ENCODE results near the gene SYCE3.
A peak's percentile ranks its signal among the peaks of the same experiment; 100 is the strongest.

SYCE3 gene

GRCh38 chr22:50605002-50605612, 42.4 kb upstream of the SYCE3 start:
- no peak overlapping the region for H3K4me3 ChIP-seq (ENCODE audit: low read length)
- H2AFZ ChIP-seq (ENCODE audit: low read depth, low read length): no peak overlapping the region
- no peaks in the 10 kb centered on the region for H3K9me3 ChIP-seq (ENCODE audit: low read length)
- no peaks in the 10 kb centered on the region for H3K27me3 ChIP-seq (ENCODE audit: insufficient read depth, low read length)
- peaks cover 43% of the 10 kb centered on the region for H3K36me3 ChIP-seq (ENCODE audit: insufficient read depth, low read length)
- peaks cover 9% of the 10 kb centered on the region for H3K4me1 ChIP-seq (ENCODE audit: insufficient read depth, low read length)

GRCh38 chr22:50604256-50605001, 41.7 kb upstream of the SYCE3 start:
- no peak overlapping the region for H2AFZ ChIP-seq (ENCODE audit: low read depth, low read length)
- peaks cover 15% of the 10 kb centered on the region for H3K4me1 ChIP-seq (ENCODE audit: insufficient read depth, low read length)
- no peak overlapping the region for H3K4me3 ChIP-seq (ENCODE audit: low read length)
- no peaks in the 10 kb centered on the region for H3K27me3 ChIP-seq (ENCODE audit: insufficient read depth, low read length)
- peaks cover 43% of the 10 kb centered on the region for H3K36me3 ChIP-seq (ENCODE audit: insufficient read depth, low read length)
- no peaks in the 10 kb centered on the region for H3K9me3 ChIP-seq (ENCODE audit: low read length)

GRCh38 chr22:50603511-50604255, 41.0 kb upstream of the SYCE3 start:
- Histone ChIP-seq H3K36me3 (ENCODE audit: insufficient read depth, low read length) (peaks cover 40% of the 10 kb centered on the region), H3K9me3 (ENCODE audit: low read length) (no peaks in the 10 kb centered on the region), H2AFZ (ENCODE audit: low read depth, low read length) (no peak overlapping the region), H3K4me3 (ENCODE audit: low read length) (no peak overlapping the region), H3K4me1 (ENCODE audit: insufficient read depth, low read length) (peaks cover 15% of the 10 kb centered on the region), H3K27me3 (ENCODE audit: insufficient read depth, low read length) (no peaks in the 10 kb centered on the region)

DNA sequence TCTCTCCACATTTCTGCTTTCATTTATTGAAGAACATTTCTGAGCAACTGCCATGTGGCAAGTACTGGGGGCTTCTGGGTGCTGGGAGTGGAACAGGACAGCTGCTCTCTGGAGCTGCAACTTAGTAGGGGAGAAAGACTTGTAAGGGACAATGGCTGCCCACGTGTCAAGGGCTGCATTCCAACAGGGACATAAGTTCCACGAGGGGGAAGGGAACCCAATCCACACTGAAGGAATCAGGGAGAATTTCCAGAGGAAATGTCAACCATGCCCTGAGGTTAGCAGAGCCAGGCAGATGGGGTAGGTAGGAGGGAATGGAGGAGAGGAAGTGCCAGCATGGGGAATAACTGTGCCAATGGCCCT, 39.6 kb upstream of the SYCE3 start:
- Histone ChIP-seq H3K36me3 (ENCODE audit: insufficient read depth, low read length) (peaks cover 38% of the 10 kb centered on the region), H3K27me3 (ENCODE audit: insufficient read depth, low read length) (no peaks in the 10 kb centered on the region), H2AFZ (ENCODE audit: low read depth, low read length) (no peak overlapping the region), H3K9me3 (ENCODE audit: low read length) (no peaks in the 10 kb centered on the region), H3K4me3 (ENCODE audit: low read length) (no peak overlapping the region), H3K4me1 (ENCODE audit: insufficient read depth, low read length) (peaks cover 15% of the 10 kb centered on the region)

GRCh38 chr22:50601669-50602337, 39.1 kb upstream of the SYCE3 start:
- H3K4me1 ChIP-seq (ENCODE audit: insufficient read depth, low read length): peaks cover 15% of the 10 kb centered on the region
- H3K27me3 ChIP-seq (ENCODE audit: insufficient read depth, low read length): no peaks in the 10 kb centered on the region
- H3K36me3 ChIP-seq (ENCODE audit: insufficient read depth, low read length): peaks cover 33% of the 10 kb centered on the region
- no peaks in the 10 kb centered on the region for H3K9me3 ChIP-seq (ENCODE audit: low read length)
- H2AFZ ChIP-seq (ENCODE audit: low read depth, low read length): no peak overlapping the region
- peak overlapping the region; percentile 65 for H3K4me3 ChIP-seq (ENCODE audit: low read length)

- Histone ChIP-seq H3K9me3 (ENCODE audit: low read length) (no peaks in the 10 kb centered on the region), H2AFZ (ENCODE audit: low read depth, low read length) (no peak overlapping the region), H3K27me3 (ENCODE audit: insufficient read depth, low read length) (no peaks in the 10 kb centered on the region), H3K36me3 (ENCODE audit: insufficient read depth, low read length) (peaks cover 29% of the 10 kb centered on the region), H3K4me1 (ENCODE audit: insufficient read depth, low read length) (peaks cover 15% of the 10 kb centered on the region), H3K4me3 (ENCODE audit: low read length) (peak overlapping the region; percentile 65)
Measured at GRCh38 chr22:50600967-50601668, 38.4 kb upstream of the SYCE3 start.

GRCh38 chr22:50600538-50600937, 37.8 kb upstream of the SYCE3 start, which contains the start of gene MAPK8IP2:
TSS of gene MAPK8IP2 (plus strand) at chr22:50600793. CDS start at chr22:50600819, 26 bp downstream.
- peak within 1 kb of the TSS; percentile 65 for H3K4me3 ChIP-seq (ENCODE audit: low read length)
- H3K36me3 ChIP-seq (ENCODE audit: insufficient read depth, low read length): peaks cover 23% of the 10 kb centered on the region
- H2AFZ ChIP-seq (ENCODE audit: low read depth, low read length): peak within 1 kb of the TSS; percentile 23
- peaks cover 15% of the 10 kb centered on the region for H3K4me1 ChIP-seq (ENCODE audit: insufficient read depth, low read length)
- no peaks in the 10 kb centered on the region for H3K9me3 ChIP-seq (ENCODE audit: low read length)
- H3K27me3 ChIP-seq (ENCODE audit: insufficient read depth, low read length): no peaks in the 10 kb centered on the region

- peaks cover 17% of the 10 kb centered on the region for H3K36me3 ChIP-seq (ENCODE audit: insufficient read depth, low read length)
- H3K4me3 ChIP-seq (ENCODE audit: low read length): peak overlapping the region; percentile 65
- H3K4me1 ChIP-seq (ENCODE audit: insufficient read depth, low read length): peaks cover 15% of the 10 kb centered on the region
- H3K9me3 ChIP-seq (ENCODE audit: low read length): no peaks in the 10 kb centered on the region
- no peaks in the 10 kb centered on the region for H3K27me3 ChIP-seq (ENCODE audit: insufficient read depth, low read length)
- peak overlapping the region; percentile 23 for H2AFZ ChIP-seq (ENCODE audit: low read depth, low read length)
Measured at GRCh38 chr22:50599816-50600455, 37.2 kb upstream of the SYCE3 start.

DNA sequence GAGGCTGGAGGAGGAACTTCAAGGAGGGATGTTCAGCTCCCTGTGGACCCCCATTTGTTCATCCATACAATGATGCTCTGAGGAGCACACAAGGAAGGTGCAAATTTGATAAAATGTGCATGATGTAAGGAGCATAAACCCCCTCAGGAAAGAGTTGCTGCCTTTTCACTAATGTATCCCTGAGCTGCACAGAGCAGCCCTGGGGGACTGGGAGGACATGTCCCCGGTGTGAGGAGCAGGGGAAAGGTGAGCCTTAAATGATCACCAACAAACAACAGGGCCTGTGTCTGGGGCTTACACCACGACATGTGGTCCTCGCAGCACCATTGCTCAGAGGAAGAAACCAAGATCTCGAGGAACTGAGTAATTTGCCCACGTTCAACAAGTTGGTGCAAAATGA, 34.4 kb upstream of the SYCE3 start:
- no peak overlapping the region for H2AFZ ChIP-seq (ENCODE audit: low read depth, low read length)
- H3K9me3 ChIP-seq (ENCODE audit: low read length): no peaks in the 10 kb centered on the region
- H3K27me3 ChIP-seq (ENCODE audit: insufficient read depth, low read length): no peaks in the 10 kb centered on the region
- peaks cover 13% of the 10 kb centered on the region for H3K4me1 ChIP-seq (ENCODE audit: insufficient read depth, low read length)
- H3K36me3 ChIP-seq (ENCODE audit: insufficient read depth, low read length): peaks cover 3% of the 10 kb centered on the region
- H3K4me3 ChIP-seq (ENCODE audit: low read length): no peak overlapping the region

GRCh38 chr22:50595189-50595588, 32.5 kb upstream of the SYCE3 start:
- Histone ChIP-seq H3K4me3 (ENCODE audit: low read length) (no peak overlapping the region), H2AFZ (ENCODE audit: low read depth, low read length) (no peak overlapping the region), H3K36me3 (ENCODE audit: insufficient read depth, low read length) (peaks cover 3% of the 10 kb centered on the region), H3K4me1 (ENCODE audit: insufficient read depth, low read length) (peaks cover 6% of the 10 kb centered on the region), H3K9me3 (ENCODE audit: low read length) (no peaks in the 10 kb centered on the region), H3K27me3 (ENCODE audit: insufficient read depth, low read length) (no peaks in the 10 kb centered on the region)

DNA sequence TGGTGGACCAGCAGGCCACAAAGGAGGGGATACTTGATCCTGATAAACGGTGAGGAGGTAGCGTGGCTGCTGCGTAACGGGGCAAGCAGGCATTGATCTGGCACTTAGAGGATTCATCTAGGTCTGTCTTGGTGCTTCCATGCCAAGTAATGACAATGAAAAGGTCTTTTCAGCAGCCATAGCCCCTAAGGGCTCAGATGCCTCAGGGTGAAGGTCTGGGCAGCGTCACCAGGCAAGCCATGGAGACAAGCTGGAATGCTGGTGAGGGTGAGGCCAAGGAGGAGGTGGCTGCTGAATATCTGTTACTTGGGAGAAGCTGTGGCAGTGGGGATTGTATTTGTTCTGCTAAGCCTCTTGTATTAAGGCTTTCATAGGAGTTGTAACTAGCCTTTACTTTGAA, 24.7 kb upstream of the SYCE3 start:
- Histone ChIP-seq H3K4me3 (ENCODE audit: low read length) (no peak overlapping the region), H3K4me1 (ENCODE audit: insufficient read depth, low read length) (peaks cover 4% of the 10 kb centered on the region)

GRCh38 chr22:50586416-50586815, 23.7 kb upstream of the SYCE3 start:
- Histone ChIP-seq H3K4me1 (ENCODE audit: insufficient read depth, low read length) (peaks cover 11% of the 10 kb centered on the region), H3K9me3 (ENCODE audit: low read length) (peaks cover 3% of the 10 kb centered on the region), H2AFZ (ENCODE audit: low read depth, low read length) (no peak overlapping the region)

More for the DNA sequence above, 24.7 kb upstream of the SYCE3 start:
- Histone ChIP-seq H3K9me3 (ENCODE audit: low read length) (peaks cover 3% of the 10 kb centered on the region), H3K36me3 (ENCODE audit: insufficient read depth, low read length) (no peaks in the 10 kb centered on the region), H3K27me3 (ENCODE audit: insufficient read depth, low read length) (no peaks in the 10 kb centered on the region), H2AFZ (ENCODE audit: low read depth, low read length) (no peak overlapping the region)

More at GRCh38 chr22:50586416-50586815, 23.7 kb upstream of the SYCE3 start:
- Histone ChIP-seq H3K27me3 (ENCODE audit: insufficient read depth, low read length) (no peaks in the 10 kb centered on the region), H3K36me3 (ENCODE audit: insufficient read depth, low read length) (no peaks in the 10 kb centered on the region), H3K4me3 (ENCODE audit: low read length) (no peak overlapping the region)
